MM.1S (cell line): ENCODE results near the gene FBXL7.

Experiments
- CTCF ChIP-seq: fragments of 300-600 bp; sonication (generic); IDR thresholded peaks from 2 replicates; pipeline ENCODE4 v1.5.1; 2016; ENCODE audit warnings: antibody characterized with exemption, low read length, mixed read lengths
- EZH2 ChIP-seq: fragments of 300-600 bp; sonication (generic); optimal IDR thresholded peaks from 2 replicates; pipeline ENCODE3; 2017; ENCODE audit warnings: low read depth, mild to moderate bottlenecking, antibody characterized with exemption, low read length, mixed read lengths

- no peak for TF ChIP-seq CTCF
- TF ChIP-seq EZH2 = no peak
Observed at GRCh38 chr5:15797116-15797515, 297.1 kb downstream of the FBXL7 start.
